Stimulated activated CD4-positive, alpha-beta T cell treated with anti-CD3 and anti-CD28 coated beads, Interleukin-4, amount 100 ng/mL, for 24 hours (primary cell): ENCODE data around the gene NAV2.

ENCODE experiments used
- DNase-seq: peaks from one replicate; pipeline ENCODE4 v3.0.0-alpha.2; 2020

The NAV2 gene

GRCh38 chr11:19788435-19788834 lies 75.8 kb downstream of the NAV2 start:
- DNase-seq = no peak

- DNase-seq = no peak
Observed at GRCh38 chr11:19789245-19789644, 76.6 kb downstream of the NAV2 start.

- DNase-seq = no peak
Observed at GRCh38 chr11:19789835-19790710, 77.4 kb downstream of the NAV2 start.

GRCh38 chr11:19790831-19791552 lies 78.4 kb downstream of the NAV2 start:
- DNase-seq = no peak

GRCh38 chr11:19792510-19792909 lies 79.9 kb downstream of the NAV2 start:
- DNase-seq = no peak

GRCh38 chr11:19793326-19793725 lies 80.7 kb downstream of the NAV2 start:
- no peak for DNase-seq

- DNase-seq = no peak
Observed at GRCh38 chr11:19794161-19794560, 81.5 kb downstream of the NAV2 start.

- no peak for DNase-seq
Observed at GRCh38 chr11:19795082-19795481, 82.4 kb downstream of the NAV2 start.

GRCh38 chr11:19800162-19800561 lies 87.5 kb downstream of the NAV2 start:
- DNase-seq = no peak

- DNase-seq = no peak
Observed at GRCh38 chr11:19800714-19801519, 88.3 kb downstream of the NAV2 start.

- DNase-seq = no peak
Observed at GRCh38 chr11:19802773-19803293, 90.2 kb downstream of the NAV2 start.

- no peak for DNase-seq
Observed at GRCh38 chr11:19803506-19803998, 90.9 kb downstream of the NAV2 start.

- no peak for DNase-seq
Observed at GRCh38 chr11:19805376-19805775, 92.7 kb downstream of the NAV2 start.

GRCh38 chr11:19805827-19806226 lies 93.2 kb downstream of the NAV2 start:
- DNase-seq = no peak

- DNase-seq = no peak
Observed at GRCh38 chr11:19806251-19806650, 93.6 kb downstream of the NAV2 start.

- no peak for DNase-seq
Observed at GRCh38 chr11:19808076-19808911, 95.7 kb downstream of the NAV2 start.

GRCh38 chr11:19810852-19811251 lies 98.2 kb downstream of the NAV2 start:
- no peak for DNase-seq

- DNase-seq = no peak
Observed at GRCh38 chr11:19811380-19811779, 98.7 kb downstream of the NAV2 start.

GRCh38 chr11:19812096-19812495 lies 99.5 kb downstream of the NAV2 start:
- no peak for DNase-seq

GRCh38 chr11:19812710-19813109 lies 100.1 kb downstream of the NAV2 start:
- DNase-seq = no peak

- DNase-seq = no peak
Observed at GRCh38 chr11:19813158-19813879, 100.7 kb downstream of the NAV2 start.
